Amniotic stem cell (primary cell): ENCODE data around the gene SPRED2.

Experiments used
- DNase-seq: peaks from one replicate; lab custom pipeline; 2025; lab: John Stamatoyannopoulos, UW

Gene SPRED2

DNA sequence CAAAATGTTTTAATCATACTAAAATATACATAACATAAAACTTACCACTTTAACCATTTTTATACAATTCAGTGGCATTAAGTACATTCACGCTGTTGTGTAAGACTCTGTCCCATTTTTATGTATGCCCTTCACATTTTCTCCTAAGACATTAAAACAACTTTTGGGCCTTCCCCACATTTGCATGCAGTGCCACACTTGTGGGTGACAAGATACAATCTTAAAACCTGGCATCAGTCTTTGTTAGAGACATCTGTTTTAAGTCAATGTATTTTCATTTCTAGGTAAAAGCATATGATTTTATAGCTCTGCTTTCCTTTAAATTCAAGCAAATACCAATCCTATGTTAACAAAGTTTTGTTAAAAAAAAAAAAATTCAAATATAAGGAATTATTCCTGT, 17.3 kb downstream of the SPRED2 start:
- DNase-seq = no peak

DNA sequence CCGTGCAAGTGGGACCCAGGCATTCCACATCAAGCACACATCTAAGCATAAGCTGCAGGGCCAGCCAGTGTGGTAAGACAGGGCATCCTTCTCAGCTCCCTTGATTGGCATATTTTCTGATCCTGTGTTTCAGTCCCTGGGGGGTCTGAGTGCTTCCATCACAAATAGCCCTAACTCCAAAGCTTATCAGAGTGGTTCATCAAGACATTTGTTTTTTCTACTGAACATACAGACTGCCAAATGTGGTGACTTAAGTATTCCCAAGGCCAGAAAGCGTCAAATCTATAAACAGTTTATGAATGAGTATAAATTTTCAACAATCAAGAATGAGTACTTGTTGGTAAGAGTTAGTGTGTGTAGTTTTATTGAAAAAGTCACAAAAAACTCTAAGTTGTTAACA, 18.8 kb downstream of the SPRED2 start:
- DNase-seq = no peak

DNA sequence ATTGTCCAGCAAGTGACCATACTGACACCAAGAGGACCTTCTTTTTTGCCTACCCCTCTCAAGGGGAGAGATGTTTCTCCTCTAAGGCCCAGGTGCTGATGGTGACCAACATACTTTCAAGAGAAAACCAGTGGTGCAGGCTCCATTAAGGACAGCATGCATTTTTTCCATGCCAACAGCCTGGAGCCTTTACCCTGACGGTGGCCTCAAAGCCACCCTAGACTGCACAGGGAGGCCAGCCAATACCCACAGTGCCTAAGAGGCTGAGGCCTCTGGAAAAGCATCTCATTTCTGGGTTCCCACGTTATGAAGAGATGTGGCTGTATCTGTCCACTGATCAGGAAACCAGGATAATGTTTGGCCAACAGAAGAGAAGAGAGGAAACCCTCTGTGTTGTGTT, 19.3 kb downstream of the SPRED2 start:
- no peak for DNase-seq

DNA sequence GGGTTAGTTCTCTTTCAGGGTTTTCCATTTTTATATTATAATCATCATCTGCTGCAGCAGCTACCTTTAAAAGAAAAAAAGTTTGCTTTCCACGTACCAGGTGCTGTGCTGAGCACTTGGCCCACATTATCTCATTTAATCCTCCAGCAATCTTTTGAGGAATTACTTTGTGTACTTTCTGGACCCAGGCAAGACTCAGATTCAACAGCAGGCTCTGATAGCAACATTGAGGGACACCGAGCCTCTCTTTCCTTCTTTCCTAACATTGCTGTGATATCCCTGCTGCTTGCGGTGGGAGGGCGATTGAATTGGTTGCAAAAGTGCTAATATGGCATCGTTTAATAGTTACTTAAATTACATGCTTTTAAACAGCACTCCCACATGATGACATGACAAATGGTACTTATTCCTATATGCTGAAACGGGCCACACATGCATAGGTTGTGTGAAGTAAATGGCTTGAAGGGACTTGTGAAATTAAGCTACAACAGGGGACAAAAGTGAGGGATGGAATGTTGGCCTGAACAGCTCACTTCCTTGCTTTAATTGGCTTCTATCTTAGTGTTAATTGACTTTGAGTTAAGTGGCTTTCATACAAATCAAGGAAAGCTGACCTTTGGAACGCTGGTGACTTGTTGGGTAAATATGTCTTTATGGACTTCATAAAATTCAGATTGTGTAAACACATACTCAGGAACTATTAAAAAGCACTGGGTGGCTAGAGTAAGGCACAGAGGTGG, 21.2 kb downstream of the SPRED2 start:
- DNase-seq = no peak

DNA sequence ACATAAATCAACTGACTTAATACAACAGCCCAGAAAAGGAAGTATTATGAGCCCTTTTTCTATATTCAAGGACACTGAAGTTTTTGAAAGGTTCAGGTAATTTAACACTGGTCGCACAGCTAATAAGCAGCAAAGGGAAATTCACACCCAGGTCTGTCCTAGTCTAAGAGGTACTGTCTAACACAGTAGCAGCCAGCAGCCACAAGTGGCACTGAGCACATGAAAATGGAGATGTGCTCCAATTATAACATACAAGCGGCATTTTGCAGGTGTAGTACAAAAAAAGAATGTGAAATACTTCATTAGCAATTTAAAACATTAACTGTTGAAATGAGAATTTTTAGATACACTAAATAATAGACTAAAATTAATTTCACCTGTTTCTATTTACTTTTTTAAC, 23.4 kb downstream of the SPRED2 start:
- no peak for DNase-seq

DNA sequence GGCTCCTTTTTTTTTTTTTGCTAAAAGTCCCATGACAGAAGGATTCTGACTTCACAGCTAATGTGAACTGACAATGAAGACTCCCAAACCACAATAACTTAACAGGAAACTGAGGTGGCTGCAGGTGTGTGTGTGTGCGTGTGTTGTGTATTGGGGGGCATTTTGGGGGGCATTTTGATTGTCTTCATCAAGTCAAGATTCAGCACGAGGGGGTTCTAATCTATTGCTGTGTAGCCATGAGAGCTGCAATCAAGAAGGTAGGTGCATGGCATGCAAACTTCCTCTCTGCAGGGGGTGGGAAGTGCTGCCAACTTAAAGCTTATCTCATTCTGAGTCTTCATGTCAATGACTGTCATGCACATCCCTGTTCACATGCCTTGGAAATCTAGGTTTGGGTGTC, 25.2 kb downstream of the SPRED2 start:
- no peak for DNase-seq

DNA sequence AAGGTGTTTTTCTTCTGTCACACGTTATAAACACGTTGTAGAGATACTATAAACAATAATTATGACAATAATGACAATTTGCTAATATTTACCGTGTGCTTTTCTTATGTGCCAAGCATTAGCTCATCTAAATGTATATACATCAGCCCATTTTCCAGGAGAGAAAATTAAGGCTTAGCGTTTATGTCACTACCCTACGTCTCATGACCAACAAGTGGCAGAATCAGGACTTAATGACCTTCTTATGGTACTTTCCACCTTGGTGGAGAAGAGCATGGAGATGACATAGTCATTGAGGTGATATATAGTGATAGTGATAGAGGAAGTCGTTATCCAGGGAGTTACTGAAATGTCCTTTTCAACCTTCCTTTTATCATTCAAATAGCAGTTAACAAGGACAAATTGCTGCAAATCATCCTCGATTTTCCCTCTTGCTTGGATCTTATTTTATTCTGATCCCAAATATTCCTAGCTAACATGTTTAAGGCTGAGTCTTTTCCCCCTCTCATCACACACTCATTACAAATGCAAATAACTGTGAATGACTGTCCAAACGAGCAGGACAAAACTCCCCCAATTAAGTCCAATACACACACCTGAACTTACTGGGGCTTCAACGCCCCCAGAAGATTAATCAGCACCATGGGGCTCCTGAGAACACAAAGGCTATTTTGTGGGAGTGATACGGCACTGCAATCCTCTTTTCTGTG, 27.3 kb downstream of the SPRED2 start:
- DNase-seq = no peak

DNA sequence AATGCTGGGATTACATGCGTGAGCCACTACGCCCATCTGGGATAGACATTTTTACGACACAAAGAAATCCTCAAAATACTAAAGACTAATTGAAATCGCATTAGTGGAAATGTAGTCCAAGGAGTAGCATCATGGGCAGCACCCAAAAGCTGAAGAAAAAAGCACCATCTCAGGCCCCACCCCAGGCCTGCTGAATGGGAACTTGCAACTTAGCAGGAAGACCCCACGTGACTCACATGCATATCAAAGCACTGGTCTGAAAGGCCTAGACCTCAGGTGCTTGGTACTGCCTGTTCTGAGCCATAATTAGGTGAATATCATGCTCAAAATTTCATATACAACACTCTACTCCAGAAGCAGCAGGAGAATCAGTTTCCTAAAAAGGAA, 28.9 kb downstream of the SPRED2 start:
- no peak for DNase-seq

DNA sequence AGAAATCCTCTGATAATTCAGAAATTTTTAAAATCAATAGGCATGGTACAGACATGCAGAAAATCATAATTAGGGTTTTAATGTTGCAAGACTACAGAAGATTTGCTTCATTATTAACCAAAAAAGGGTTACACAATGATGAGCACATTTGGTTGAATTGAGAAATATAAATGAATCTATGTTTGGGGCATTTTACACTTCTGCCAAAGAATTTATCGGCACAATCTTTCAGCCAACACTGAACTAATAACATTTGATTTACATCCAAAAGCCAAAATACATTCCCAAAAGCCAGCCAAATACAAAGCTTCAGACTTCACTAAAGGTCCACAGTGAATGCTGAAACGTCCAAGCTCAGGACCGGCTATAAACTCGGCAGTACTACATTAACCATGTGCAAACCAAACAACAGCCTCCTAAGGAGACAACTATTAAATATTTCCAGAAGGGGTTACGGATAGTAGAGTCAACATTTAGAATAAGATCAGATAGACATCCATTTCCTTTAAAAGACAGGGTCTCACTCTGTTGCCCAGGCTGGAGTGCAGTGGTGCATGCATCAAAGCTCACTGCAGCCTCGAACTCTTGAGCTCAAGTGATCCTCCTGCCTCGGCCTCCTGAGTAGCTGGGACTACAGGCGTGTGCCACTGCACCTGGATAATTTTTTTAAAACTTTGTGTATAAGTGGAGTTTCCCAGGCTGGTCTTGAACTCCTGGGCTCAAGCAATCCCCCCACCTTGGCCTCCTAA, 29.4 kb downstream of the SPRED2 start:
- no peak for DNase-seq

DNA sequence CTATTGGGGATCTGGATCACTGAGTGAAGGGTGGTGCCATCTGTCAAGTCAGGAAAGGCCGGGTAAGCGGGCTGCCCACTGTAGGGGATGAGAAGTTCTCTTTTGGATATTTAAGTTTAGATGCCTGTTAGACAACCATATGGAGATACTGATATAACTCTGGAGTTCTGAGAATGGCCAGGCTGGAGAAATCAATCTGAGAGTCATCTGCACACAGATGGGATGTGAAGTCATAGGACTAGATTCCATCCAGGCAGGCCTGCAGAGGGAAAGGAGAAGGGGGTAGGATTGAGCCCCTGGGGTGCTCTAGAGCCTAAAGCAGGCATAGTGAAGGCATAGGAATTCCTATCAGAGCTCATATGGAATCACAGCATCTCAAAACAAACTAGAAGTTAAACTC, 30.1 kb downstream of the SPRED2 start:
- DNase-seq = no peak

DNA sequence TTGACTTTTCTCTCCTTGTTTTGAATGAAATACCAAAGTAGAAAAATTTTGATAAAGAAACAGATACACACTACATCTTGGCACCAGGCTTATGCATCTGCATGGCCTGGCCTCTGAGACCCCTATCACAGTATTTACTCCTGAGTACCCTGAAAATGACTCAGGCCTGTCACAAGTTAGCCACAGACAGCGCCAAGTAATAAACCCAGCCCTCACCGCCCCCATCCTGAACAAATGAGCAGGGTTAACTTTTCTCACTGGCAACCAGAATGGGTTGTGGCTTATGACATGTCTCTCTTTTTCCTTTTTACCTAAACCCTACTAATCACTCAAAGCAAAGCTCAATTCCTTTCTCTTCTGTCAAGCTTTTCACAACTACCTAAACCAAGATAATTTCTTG, 35.3 kb downstream of the SPRED2 start:
- DNase-seq = no peak

DNA sequence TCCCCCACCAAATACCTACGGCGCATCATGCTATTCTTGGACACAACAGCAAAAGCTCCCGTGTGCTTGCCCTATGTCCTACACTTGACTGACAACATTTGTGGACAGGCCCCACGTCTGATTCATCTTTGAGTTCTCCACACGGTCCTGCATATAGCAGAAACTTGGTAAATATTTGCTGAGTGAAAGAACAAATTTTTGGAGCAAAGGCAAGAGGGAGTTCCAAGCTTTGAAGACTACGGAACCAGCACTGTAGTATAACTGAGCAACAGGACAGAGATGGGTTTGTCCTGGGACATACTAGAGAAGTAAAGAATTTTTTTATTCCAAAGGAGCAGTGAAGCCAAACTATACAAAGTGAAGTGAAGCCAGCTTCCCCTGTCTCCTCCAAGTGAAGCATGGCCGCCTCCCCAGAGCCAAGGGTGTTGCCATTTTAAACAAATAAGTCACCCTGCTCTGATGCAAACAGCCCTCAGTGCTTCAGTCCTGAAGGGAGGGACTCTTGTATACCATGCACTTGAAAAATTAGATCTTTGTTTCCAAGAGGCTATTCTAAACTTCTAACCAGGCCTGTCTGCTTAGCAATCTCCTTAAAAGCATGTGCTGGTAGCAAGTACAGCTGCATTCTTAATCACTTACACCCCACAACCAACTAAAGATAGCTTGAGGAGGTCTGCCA, 35.9 kb downstream of the SPRED2 start:
- no peak for DNase-seq

DNA sequence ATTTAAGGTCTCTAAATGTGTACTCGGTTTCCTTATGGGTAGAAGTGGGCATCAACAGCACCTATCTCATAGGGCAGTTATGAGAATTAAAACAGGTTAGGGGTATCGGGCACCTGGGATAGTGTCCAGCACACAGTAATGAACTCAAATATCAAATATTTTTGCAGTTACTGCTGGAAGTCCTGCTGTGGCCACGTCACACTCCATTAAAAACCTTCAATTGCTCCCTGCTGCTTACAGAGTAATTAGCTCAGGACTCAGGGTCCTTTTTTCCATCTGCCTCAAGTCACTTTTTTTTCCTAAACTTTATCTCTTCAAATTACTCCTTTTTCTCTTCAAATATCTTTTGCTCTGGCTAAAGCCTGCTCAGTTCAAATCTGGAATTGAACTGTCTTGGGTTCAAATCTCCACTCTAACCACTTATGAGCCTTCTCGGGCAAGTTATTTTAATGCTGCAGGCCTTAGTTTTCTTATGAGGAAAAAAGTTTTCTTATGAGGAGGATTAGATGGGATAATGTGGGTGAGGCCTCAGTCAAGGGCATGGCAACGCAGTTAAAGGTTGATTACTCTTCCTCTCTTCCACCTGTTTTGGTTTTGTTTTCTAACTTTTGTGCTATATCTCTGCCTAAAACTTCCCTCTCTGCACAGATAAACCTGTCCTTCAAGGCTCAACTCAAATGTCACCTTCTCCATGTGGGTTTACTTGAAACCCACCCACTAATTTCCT, 36.6 kb downstream of the SPRED2 start:
- no peak for DNase-seq

DNA sequence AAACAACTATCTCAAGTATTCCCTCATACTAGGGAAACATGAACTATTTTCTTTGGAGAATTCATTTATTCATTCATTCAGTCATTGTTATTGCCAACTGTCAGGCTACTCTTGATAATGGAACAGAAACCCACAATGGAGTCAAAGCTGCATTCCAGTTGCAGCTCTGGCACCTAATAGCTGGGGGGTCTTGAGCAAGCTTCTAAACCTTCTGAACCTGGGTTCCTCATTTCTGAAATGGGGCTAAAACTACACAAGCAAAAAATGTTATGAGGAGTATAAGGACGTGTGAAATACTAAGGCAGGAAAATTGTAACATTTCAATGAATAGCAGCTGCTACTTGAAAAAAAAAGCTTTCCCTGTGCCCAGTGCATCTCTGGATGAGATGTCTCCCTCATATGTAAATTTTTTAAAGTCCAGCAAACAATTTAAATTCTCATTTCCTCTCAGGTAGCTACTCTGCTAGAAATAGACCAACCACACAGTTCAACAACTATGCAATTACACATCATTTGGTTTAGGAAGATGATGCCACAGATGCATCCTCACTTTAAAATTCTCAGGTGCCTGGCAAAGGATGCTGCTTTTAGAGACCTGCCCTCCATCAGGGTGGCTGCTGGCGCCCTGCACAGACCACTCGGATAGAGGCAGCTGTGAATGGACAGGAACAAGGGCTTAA, 38.5 kb downstream of the SPRED2 start:
- DNase-seq = no peak

DNA sequence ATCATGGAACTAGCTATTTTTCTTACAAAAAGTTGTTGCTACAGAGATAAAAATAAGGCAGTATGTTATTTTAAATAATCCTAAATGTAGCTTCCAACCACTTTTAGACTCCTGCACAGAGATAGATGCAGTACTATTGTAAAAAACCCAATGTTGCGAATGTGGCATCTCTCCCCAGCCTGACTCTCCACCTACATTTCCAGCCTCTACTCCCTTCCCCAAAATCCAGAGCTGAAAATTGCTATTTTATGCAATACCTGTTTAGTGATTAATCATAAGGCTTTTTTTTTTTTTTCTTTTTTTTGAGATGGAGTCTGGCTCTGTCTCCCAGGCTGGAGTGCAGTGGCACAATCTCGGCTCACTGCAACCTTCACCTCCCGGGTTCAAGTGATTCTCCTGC, 39.4 kb downstream of the SPRED2 start:
- DNase-seq = no peak

DNA sequence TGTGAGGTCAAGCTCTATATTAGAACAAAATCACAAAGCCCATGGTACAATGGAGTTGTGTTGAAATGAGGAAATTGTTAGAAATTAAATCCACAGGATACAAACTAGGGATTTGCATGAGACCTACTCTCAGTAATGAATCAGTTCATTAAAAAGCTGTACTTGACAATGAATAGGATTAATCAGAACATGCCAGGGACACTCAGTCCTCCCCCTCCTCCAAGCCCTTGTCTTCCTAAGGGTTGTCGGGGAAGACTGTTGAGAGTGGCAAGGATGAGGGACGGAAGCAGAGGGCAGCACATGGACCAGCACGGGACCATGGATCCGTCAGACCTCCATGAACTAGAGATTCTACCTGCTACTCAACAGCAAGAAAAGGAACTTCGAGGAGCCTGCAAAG, 39.8 kb downstream of the SPRED2 start:
- DNase-seq = no peak

DNA sequence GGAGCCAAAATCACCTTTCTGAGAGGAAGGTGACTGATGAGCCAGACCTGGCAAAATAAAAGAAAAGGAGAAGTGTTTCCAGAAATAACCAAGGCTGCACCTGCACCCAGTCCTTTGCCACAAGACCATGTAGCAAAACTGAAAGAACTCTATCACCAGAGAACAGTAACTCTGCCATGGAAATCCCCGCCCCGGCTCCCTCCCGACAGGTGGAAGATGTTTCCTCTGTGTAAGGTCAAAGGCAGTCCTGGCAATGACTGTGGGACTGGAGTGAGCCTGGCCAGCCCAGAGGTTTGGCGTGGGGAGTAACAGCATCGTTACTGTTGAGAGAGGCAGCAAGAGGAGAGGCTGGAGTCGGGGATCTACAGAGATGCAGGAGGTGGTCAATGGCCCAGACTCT, 42.3 kb downstream of the SPRED2 start:
- no peak for DNase-seq

DNA sequence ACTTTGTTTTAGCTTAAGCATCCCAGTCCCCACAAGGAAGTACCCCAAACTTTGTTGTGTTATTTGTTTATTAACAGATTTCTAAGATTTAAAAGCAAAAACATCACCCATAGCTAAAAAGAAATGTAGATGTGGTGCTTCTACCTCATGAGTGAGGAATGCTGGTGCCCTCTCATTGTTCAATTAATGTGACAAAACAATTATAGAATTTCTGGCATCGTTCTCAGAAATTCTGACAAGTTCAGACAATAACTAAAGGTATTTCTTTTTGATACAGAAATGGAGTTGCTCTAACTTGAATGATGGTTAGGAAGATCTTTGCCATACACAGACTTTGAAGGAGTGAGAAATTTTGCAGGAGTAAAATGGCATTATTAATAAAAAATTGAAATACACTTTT, 42.9 kb downstream of the SPRED2 start:
- DNase-seq = no peak

DNA sequence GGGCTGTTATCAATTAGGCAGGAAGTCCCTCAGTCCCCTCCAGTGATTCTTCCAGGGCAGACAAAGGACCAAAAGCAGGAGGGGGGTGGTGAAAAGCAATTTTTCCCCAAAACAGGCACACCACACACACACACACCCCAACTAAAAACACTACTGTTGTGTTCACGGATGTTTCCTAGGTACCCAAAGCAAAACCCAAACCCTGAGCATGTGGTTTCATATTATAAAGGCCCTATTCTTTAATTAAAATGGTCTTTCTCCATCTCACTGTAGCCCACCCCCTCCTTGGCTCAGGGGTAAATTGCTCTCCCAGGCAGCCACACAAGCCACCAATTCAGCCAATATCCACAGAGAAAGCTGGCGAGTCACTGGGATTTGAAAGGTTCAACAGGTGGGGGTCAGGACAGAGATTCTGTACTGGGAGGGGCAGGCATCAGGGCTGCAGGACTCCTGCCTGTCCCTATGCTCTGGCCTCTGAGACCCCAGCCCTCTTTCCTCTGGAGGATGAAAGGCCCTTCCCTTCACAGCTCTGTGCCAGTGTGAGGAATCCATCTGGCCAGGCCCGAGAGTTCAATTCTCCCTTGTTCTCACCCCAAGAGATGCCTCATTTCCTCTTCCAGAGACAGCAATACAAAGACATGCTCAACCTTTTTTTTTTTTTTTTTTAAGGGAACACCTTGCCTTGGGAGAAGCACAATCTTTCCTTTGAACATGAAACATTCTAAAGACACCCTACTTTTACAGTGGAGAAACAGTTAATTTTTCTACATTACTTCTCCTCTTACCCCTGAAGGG, 43.6 kb downstream of the SPRED2 start:
- DNase-seq = no peak

DNA sequence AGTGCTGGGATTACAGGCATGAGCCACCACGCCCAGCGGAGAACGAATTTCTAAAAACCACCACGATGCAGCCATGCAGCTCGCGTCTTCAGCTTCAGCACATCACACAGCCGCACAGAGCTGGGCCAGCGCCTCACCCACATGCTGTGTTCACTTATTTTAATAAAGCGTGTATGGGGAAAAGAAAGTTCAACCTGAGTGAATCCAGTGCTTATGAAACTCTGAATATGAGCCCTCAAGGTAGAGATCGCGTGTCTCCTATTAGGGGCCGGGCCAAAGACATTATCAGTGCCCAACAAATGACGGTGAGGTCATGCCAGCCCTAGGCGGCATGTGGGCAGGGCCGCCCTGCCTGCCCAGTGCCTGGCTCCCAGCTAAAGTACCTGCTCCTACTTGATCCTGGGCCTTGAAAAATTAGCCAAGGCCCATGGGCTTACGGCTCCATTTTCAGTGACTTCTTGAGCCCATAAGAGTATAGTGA, 44.3 kb downstream of the SPRED2 start:
- DNase-seq = no peak
